Measurements from ENCODE around the gene HTT. TPM values are rescaled to one million over a fixed set of nuclear protein-coding genes. Genes with fewer than 3 reads are reported as not detected.
"Not testable (repeated sequence)": the region's sequence is repeated elsewhere in the genome, so short reads cannot be mapped to it uniquely, and the experiment has no call there.

The HTT gene
- total RNA-seq, 2 experiments from 2014 or later = 57.6 to 69.8 TPM

GRCh38 chr4:3130201-3130600 is 55.7 kb downstream of the HTT start:
- no peaks in the 10 kb centered on the region for H3K27me3 Mint-ChIP-seq
- H3K36me3 Mint-ChIP-seq = peaks cover 49% of the 10 kb centered on the region
- no peak for DNase-seq
- H3K4me1 Mint-ChIP-seq (ENCODE audit: low read depth) = no peaks in the 10 kb centered on the region
- H3K27ac Mint-ChIP-seq = no peak overlapping the region
- H3K4me3 Mint-ChIP-seq = no peak overlapping the region
- ChIA-PET CTCF (interaction anchor here (0.6 kb wide), 1 partner anchor 241 kb away, joined by 3 read pairs; no protein-coding TSS in a partner anchor), POLR2A (no interaction called here)
- intact Hi-C loops (cut with micrococcal nuclease) = no loop called here
- no peaks in the 10 kb centered on the region for H3K9me3 Mint-ChIP-seq

- Mint-ChIP-seq H3K36me3 (peaks cover 52% of the 10 kb centered on the region), H3K9me3 (no peaks in the 10 kb centered on the region), H3K27me3 (no peaks in the 10 kb centered on the region), H3K27ac (no peak overlapping the region), H3K4me1 (ENCODE audit: low read depth) (no peaks in the 10 kb centered on the region), H3K4me3 (no peak overlapping the region)
- ChIA-PET POLR2A (no interaction called here), CTCF (no interaction called here)
- no peak for DNase-seq
- intact Hi-C loops (cut with micrococcal nuclease) = no loop called here
Observed at GRCh38 chr4:3130826-3131225, 56.3 kb downstream of the HTT start.

- DNase-seq = no peak
- peaks cover 44% of the 10 kb centered on the region for H3K36me3 Mint-ChIP-seq
- POLR2A ChIA-PET = no interaction called here
- intact Hi-C loops (cut with micrococcal nuclease) = no loop called here
- H3K27me3 Mint-ChIP-seq = no peaks in the 10 kb centered on the region
- CTCF ChIA-PET = interaction anchor here (0.7 to 1.6 kb wide), 5 partner anchors 12 to 48 kb away, joined by 3 to 5 read pairs (median 3); no protein-coding TSS in a partner anchor
- no peak overlapping the region for H3K4me3 Mint-ChIP-seq
- no peaks in the 10 kb centered on the region for H3K4me1 Mint-ChIP-seq (ENCODE audit: low read depth)
- H3K27ac Mint-ChIP-seq = no peak overlapping the region
- H3K9me3 Mint-ChIP-seq = no peaks in the 10 kb centered on the region
Observed at GRCh38 chr4:3134201-3134600, 59.7 kb downstream of the HTT start.

GRCh38 chr4:3135155-3136011 is 60.9 kb downstream of the HTT start:
- H3K27ac Mint-ChIP-seq = no peak overlapping the region
- H3K4me3 Mint-ChIP-seq = no peak overlapping the region
- H3K9me3 Mint-ChIP-seq = no peaks in the 10 kb centered on the region
- DNase-seq = no peak
- peaks cover 46% of the 10 kb centered on the region for H3K36me3 Mint-ChIP-seq
- H3K4me1 Mint-ChIP-seq (ENCODE audit: low read depth) = no peaks in the 10 kb centered on the region
- intact Hi-C loops (cut with micrococcal nuclease) = no loop called here
- H3K27me3 Mint-ChIP-seq = no peaks in the 10 kb centered on the region
- CTCF ChIA-PET = interaction anchor here (0.8 to 1.6 kb wide), 10 partner anchors 13 to 89 kb away, joined by 3 to 7 read pairs (median 3); no protein-coding TSS in a partner anchor
- POLR2A ChIA-PET = no interaction called here

- no peak overlapping the region for H3K27ac Mint-ChIP-seq
- intact Hi-C loops (cut with micrococcal nuclease) = no loop called here
- ChIA-PET POLR2A (no interaction called here), CTCF (interaction anchor here (0.9 to 1.6 kb wide), 6 partner anchors 24 to 90 kb away, joined by 3 to 7 read pairs (median 4); no protein-coding TSS in a partner anchor)
- DNase-seq = no peak
- no peaks in the 10 kb centered on the region for H3K9me3 Mint-ChIP-seq
- no peaks in the 10 kb centered on the region for H3K4me1 Mint-ChIP-seq (ENCODE audit: low read depth)
- peaks cover 37% of the 10 kb centered on the region for H3K36me3 Mint-ChIP-seq
- H3K4me3 Mint-ChIP-seq = no peak overlapping the region
- no peaks in the 10 kb centered on the region for H3K27me3 Mint-ChIP-seq
Observed at GRCh38 chr4:3136454-3136853, 62.0 kb downstream of the HTT start.

- Mint-ChIP-seq H3K27ac (no peak overlapping the region), H3K36me3 (peaks cover 33% of the 10 kb centered on the region), H3K27me3 (no peaks in the 10 kb centered on the region), H3K4me3 (no peak overlapping the region), H3K4me1 (ENCODE audit: low read depth) (no peaks in the 10 kb centered on the region), H3K9me3 (no peaks in the 10 kb centered on the region)
- POLR2A ChIA-PET = no interaction called here
- no peak for DNase-seq
- intact Hi-C loops (cut with micrococcal nuclease) = no loop called here
- CTCF ChIA-PET = no interaction called here
Observed at GRCh38 chr4:3137908-3138307, 63.4 kb downstream of the HTT start.

- Mint-ChIP-seq H3K27me3 (no peaks in the 10 kb centered on the region), H3K4me3 (no peak overlapping the region), H3K27ac (no peak overlapping the region), H3K9me3 (no peaks in the 10 kb centered on the region), H3K36me3 (peaks cover 36% of the 10 kb centered on the region), H3K4me1 (ENCODE audit: low read depth) (no peaks in the 10 kb centered on the region)
- ChIA-PET CTCF (no interaction called here), POLR2A (no interaction called here)
- intact Hi-C loops (cut with micrococcal nuclease) = no loop called here
- no peak for DNase-seq
Observed at GRCh38 chr4:3145234-3145924, 70.9 kb downstream of the HTT start.

- Mint-ChIP-seq H3K4me3 (no peak overlapping the region), H3K27ac (no peak overlapping the region), H3K36me3 (peaks cover 36% of the 10 kb centered on the region), H3K9me3 (no peaks in the 10 kb centered on the region), H3K27me3 (no peaks in the 10 kb centered on the region), H3K4me1 (ENCODE audit: low read depth) (no peaks in the 10 kb centered on the region)
- no peak for DNase-seq
- ChIA-PET CTCF (interaction anchor here (0.6 to 1.6 kb wide), 4 partner anchors 10 to 140 kb away, joined by 3 to 6 read pairs (median 3); no protein-coding TSS in a partner anchor), POLR2A (no interaction called here)
- intact Hi-C loops (cut with micrococcal nuclease) = no loop called here
Observed at GRCh38 chr4:3148926-3149325, 74.4 kb downstream of the HTT start.

- DNase-seq; intact Hi-C loops (cut with micrococcal nuclease); H3K9me3 Mint-ChIP-seq; H3K4me3 Mint-ChIP-seq; H3K4me1 Mint-ChIP-seq (ENCODE audit: low read depth); H3K27ac Mint-ChIP-seq; CTCF ChIA-PET; H3K27me3 Mint-ChIP-seq; POLR2A ChIA-PET: not testable (repeated sequence)
- peaks cover 38% of the 10 kb centered on the region for H3K36me3 Mint-ChIP-seq
Observed at GRCh38 chr4:3151238-3151637, 76.8 kb downstream of the HTT start.

GRCh38 chr4:3157366-3157765 is 82.9 kb downstream of the HTT start:
- no peaks in the 10 kb centered on the region for H3K27me3 Mint-ChIP-seq
- no peaks in the 10 kb centered on the region for H3K4me1 Mint-ChIP-seq (ENCODE audit: low read depth)
- ChIA-PET CTCF (interaction anchor here (0.6 kb wide), 1 partner anchor 16 kb away, joined by 3 read pairs; no protein-coding TSS in a partner anchor), POLR2A (no interaction called here)
- peaks cover 50% of the 10 kb centered on the region for H3K36me3 Mint-ChIP-seq
- H3K4me3 Mint-ChIP-seq = no peak overlapping the region
- H3K27ac Mint-ChIP-seq = no peak overlapping the region
- H3K9me3 Mint-ChIP-seq = peaks cover 11% of the 10 kb centered on the region
- intact Hi-C loops (cut with micrococcal nuclease) = no loop called here
- DNase-seq = no peak

GRCh38 chr4:3158841-3159240 is 84.4 kb downstream of the HTT start:
- Mint-ChIP-seq H3K27me3 (no peaks in the 10 kb centered on the region), H3K4me3 (no peak overlapping the region), H3K27ac (no peak overlapping the region), H3K4me1 (ENCODE audit: low read depth) (peaks cover under 1% of the 10 kb centered on the region), H3K9me3 (peaks cover 18% of the 10 kb centered on the region), H3K36me3 (peaks cover 65% of the 10 kb centered on the region)
- intact Hi-C loops (cut with micrococcal nuclease) = no loop called here
- ChIA-PET CTCF (interaction anchor here (0.9 to 1.4 kb wide), 2 partner anchors 9 to 132 kb away, joined by 3 read pairs; no protein-coding TSS in a partner anchor), POLR2A (no interaction called here)
- no peak for DNase-seq

GRCh38 chr4:3160438-3160837 is 86.0 kb downstream of the HTT start:
- ChIA-PET CTCF (no interaction called here), POLR2A (no interaction called here)
- Mint-ChIP-seq H3K9me3 (peaks cover 18% of the 10 kb centered on the region), H3K36me3 (peaks cover 71% of the 10 kb centered on the region), H3K27ac (no peak overlapping the region), H3K4me3 (no peak overlapping the region), H3K27me3 (no peaks in the 10 kb centered on the region), H3K4me1 (ENCODE audit: low read depth) (peaks cover 4% of the 10 kb centered on the region)
- no peak for DNase-seq
- intact Hi-C loops (cut with micrococcal nuclease) = no loop called here
